WTC11 (cell line): ENCODE data around the gene QSOX2.

Experiments used
- ATF2 ChIP-seq: sonication (generic); formaldehyde crosslinking; IDR thresholded peaks from 2 replicates; pipeline ENCODE4 v1.8.1; 2022; ENCODE audit warnings: low read depth, missing genetic modification reagents, borderline replicate concordance
- ATF3 ChIP-seq: sonication (generic); formaldehyde crosslinking; conservative IDR thresholded peaks from 2 replicates; pipeline ENCODE4 v1.8.1; 2022; ENCODE audit warnings: mild to moderate bottlenecking, missing genetic modification reagents
- CTCF ChIP-seq: fragments of 200-600 bp; IDR thresholded peaks from 2 replicates; pipeline ENCODE4 v1.8.0; 2022; ENCODE audit warnings: antibody characterized with exemption
- ETV6 ChIP-seq: sonication (generic); formaldehyde crosslinking; IDR thresholded peaks from 2 replicates; pipeline ENCODE4 v1.8.1; 2022; ENCODE audit warnings: mild to moderate bottlenecking, missing genetic modification reagents
- NFYB ChIP-seq: sonication (generic); formaldehyde crosslinking; conservative IDR thresholded peaks from 2 replicates; pipeline ENCODE4 v1.8.0; 2022; ENCODE audit warnings: low read depth, missing genetic modification reagents
- TEAD4 ChIP-seq: sonication (generic); formaldehyde crosslinking; IDR thresholded peaks from 2 replicates; pipeline ENCODE4 v1.8.0; 2022; ENCODE audit warnings: mild to moderate bottlenecking, missing genetic modification reagents
- TP53 ChIP-seq: sonication (generic); formaldehyde crosslinking; IDR thresholded peaks from 2 replicates; pipeline ENCODE4 v1.8.1; 2023; ENCODE audit warnings: mild to moderate bottlenecking, missing genetic modification reagents

- no peak for TF ChIP-seq CTCF
- TF ChIP-seq ATF3: no peak
- TF ChIP-seq ETV6: no peak
- TF ChIP-seq TP53 (CRISPR knock-in tag): no peak
- no peak for TF ChIP-seq NFYB (CRISPR knock-in tag)
- no peak for TF ChIP-seq ATF2 (CRISPR knock-in tag)
- TF ChIP-seq TEAD4 (CRISPR knock-in tag): no peak
These were observed 53.7 kb downstream of the QSOX2 start for GRCh38 chr9:136191960-136192286.
